Upper lobe of left lung (tissue), 6 donors: Measurements from ENCODE around the gene NSF. TPM values are rescaled to one million over a fixed set of nuclear protein-coding genes. Genes with fewer than 3 reads are reported as not detected.
"Not testable (repeated sequence)": the region's sequence is repeated elsewhere in the genome, so short reads cannot be mapped to it uniquely, and the experiment has no call there.

Experiments
- ATAC-seq, 2 donors: fragments of 200-7000 bp; cut with Tn5 transposase; one replicate each; pipeline ENCODE4 v1.9.1; 2022; ENCODE audit warnings: mild to moderate bottlenecking in 2 of 2, moderate library complexity in 2 of 2; ENCODE audit not compliant: low FRiP score in 2 of 2
- DNase-seq, 2 donors: peaks; one replicate each; pipeline ENCODE4 v3.0.0-alpha.2; 2019 to 2020
- H3K27ac ChIP-seq, 4 donors: fragments of 200-600 bp; sonication (generic); one replicate each; pipeline ENCODE4 v1.5.1; 2016 to 2019
- H3K27me3 ChIP-seq, 4 donors: fragments of 200-600 bp; sonication (generic); one replicate each; pipeline ENCODE4 v1.5.1; 2017 to 2019
- H3K36me3 ChIP-seq, 4 donors: fragments of 200-600 bp; sonication (generic); one replicate each; pipeline ENCODE4 v1.5.1; 2016 to 2019
- H3K4me1 ChIP-seq, 4 donors: fragments of 200-600 bp; sonication (generic); one replicate each; pipeline ENCODE4 v1.5.1; 2018 to 2019
- H3K4me3 ChIP-seq, 4 donors: fragments of 200-600 bp; sonication (generic); one replicate each; pipeline ENCODE4 v1.5.1; 2017 to 2019; ENCODE audit warnings: mild to moderate bottlenecking in 2 of 4, moderate library complexity in 1 of 4
- H3K9me3 ChIP-seq, 4 donors: fragments of 200-600 bp; sonication (generic); one replicate each; pipeline ENCODE4 v1.5.1; 2018 to 2019
- CTCF ChIP-seq, 6 experiments: fragments of 450-650 bp in 4 of 6; fragments of 200-600 bp in 2 of 6; sonication (generic) in 2 of 6; IDR thresholded peaks; one replicate each; pipeline ENCODE4 v1.5.1; 2016 to 2019; ENCODE audit warnings: antibody characterized with exemption in 6 of 6
- EP300 ChIP-seq, 4 donors: sonication (generic); formaldehyde crosslinking; IDR thresholded peaks; one replicate each; pipeline ENCODE4 v1.5.1; 2017; ENCODE audit warnings: antibody characterized with exemption in 4 of 4, control low read depth in 2 of 4
- POLR2A ChIP-seq, 4 donors: fragments of 450-650 bp; IDR thresholded peaks; one replicate each; pipeline ENCODE4 v1.5.1; 2016 to 2017; ENCODE audit warnings: antibody characterized with exemption in 4 of 4, mild to moderate bottlenecking in 2 of 4
- POLR2AphosphoS5 ChIP-seq, 2 donors: sonication (generic); formaldehyde crosslinking; IDR thresholded peaks; one replicate each; pipeline ENCODE4 v1.5.1; 2017; ENCODE audit warnings: antibody characterized with exemption in 2 of 2
- WGBS, 2 donors: methylation state at CpG; one replicate each; pipeline ENCODE4 v1.1.5; 2017 to 2018; 5-methylcytosine and 5-hydroxymethylcytosine counted together
- total RNA-seq, 6 donors: library from RNA; depleted of rRNA in 4 of 6; stranded (reverse); fragments of >200 nt in 4 of 6; gene quantifications; one replicate each; pipeline versions ENCODE4 v1.1.0 to v1.2.1, GENCODE V29; 2016 to 2021
- donor health status: DM: no; HTN: no; CAD: no; lungs with moderate emphysema.
- donor health status: DM: no; HTN: yes; CAD: no; lungs with severe emphysema.

NSF gene
- total RNA-seq, 6 donors from 2014 or later, result 11.2 to 40.5 (median 25.7) TPM

- no peak for TF ChIP-seq POLR2AphosphoS5 (IDR thresholded peaks at IDR 0.05)
- TF ChIP-seq EP300 (IDR thresholded peaks at IDR 0.05), result no peak
- no peak for TF ChIP-seq POLR2A (IDR thresholded peaks at IDR 0.05)
- no peak for TF ChIP-seq CTCF (IDR thresholded peaks at IDR 0.05)
- peaks cover 6 to 35% (median 26%) of the 10 kb centered on the region in 4 donors for H3K4me1 ChIP-seq
Measured at GRCh38 chr17:46766493-46767491, 176.3 kb downstream of the NSF start.

GRCh38 chr17:46768540-46768870, 178.0 kb downstream of the NSF start:
- WGBS, 2 donors, result 94 to 99% methylated on average over 8 to 14 of the region's 15 CpGs
- H3K27ac ChIP-seq, result no peak overlapping the region
- ATAC-seq, result no peak
- H3K36me3 ChIP-seq, result no peaks in the 10 kb centered on the region
- TF ChIP-seq POLR2AphosphoS5 (IDR thresholded peaks at IDR 0.05) (no peak), CTCF (IDR thresholded peaks at IDR 0.05) (no peak), EP300 (IDR thresholded peaks at IDR 0.05) (no peak), POLR2A (IDR thresholded peaks at IDR 0.05) (no peak)
- peaks cover 0 to 25% (median 7%) of the 10 kb centered on the region in 4 donors for H3K27me3 ChIP-seq
- DNase-seq, result no peak
- peaks cover 13 to 52% (median 40%) of the 10 kb centered on the region in 4 donors for H3K4me1 ChIP-seq
- H3K9me3 ChIP-seq, result no peaks in the 10 kb centered on the region
- no peak overlapping the region for H3K4me3 ChIP-seq

More at GRCh38 chr17:46766493-46767491, 176.3 kb downstream of the NSF start:
- Histone ChIP-seq H3K27ac (no peak overlapping the region), H3K9me3 (no peaks in the 10 kb centered on the region), H3K36me3 (no peaks in the 10 kb centered on the region), H3K27me3 (peaks cover 0 to 17% (median 6%) of the 10 kb centered on the region in 4 donors), H3K4me3 (no peak overlapping the region)
- ATAC-seq, result no peak
- WGBS, 2 donors, result 90 to 91% methylated on average over 20 to 21 of the region's 21 CpGs
- DNase-seq, result peak in 1 of 2 donors; percentile 14

GRCh38 chr17:46768896-46769295, 178.4 kb downstream of the NSF start:
- not testable (repeated sequence) for ATAC-seq
- 95 to 100% methylated on average over 14 of the region's 14 CpGs for WGBS, 2 donors

GRCh38 chr17:46769531-46770438, 179.3 kb downstream of the NSF start:
- no peak for ATAC-seq
- TF ChIP-seq POLR2A (IDR thresholded peaks at IDR 0.05), result no peak
- no peak for TF ChIP-seq CTCF (IDR thresholded peaks at IDR 0.05)
- no peak for TF ChIP-seq POLR2AphosphoS5 (IDR thresholded peaks at IDR 0.05)
- no peak for TF ChIP-seq EP300 (IDR thresholded peaks at IDR 0.05)
- peak overlapping the region in 3 of 4 donors; percentile 6 to 23 (median 11) for H3K4me3 ChIP-seq
- no peaks in the 10 kb centered on the region for H3K9me3 ChIP-seq
- H3K27ac ChIP-seq, result no peak overlapping the region
- 56 to 63% methylated on average over 20 to 55 of the region's 56 CpGs for WGBS, 2 donors
- peaks cover 0 to 30% (median 7%) of the 10 kb centered on the region in 4 donors for H3K27me3 ChIP-seq
- no peaks in the 10 kb centered on the region for H3K36me3 ChIP-seq
- peak in 1 of 2 donors; percentile 81 for DNase-seq
- H3K4me1 ChIP-seq, result peaks cover 13 to 50% (median 37%) of the 10 kb centered on the region in 4 donors

More at GRCh38 chr17:46768896-46769295, 178.4 kb downstream of the NSF start:
- not testable (repeated sequence) for DNase-seq, H3K36me3 ChIP-seq, H3K9me3 ChIP-seq, H3K4me3 ChIP-seq, H3K27ac ChIP-seq
- peaks cover 0 to 27% (median 7%) of the 10 kb centered on the region in 4 donors for H3K27me3 ChIP-seq
- peaks cover 13 to 53% (median 40%) of the 10 kb centered on the region in 4 donors for H3K4me1 ChIP-seq

- Histone ChIP-seq H3K4me3 (peak overlapping the region in 2 of 4 donors; percentile 55 to 63), H3K4me1 (peaks cover 13 to 44% (median 32%) of the 10 kb centered on the region in 4 donors), H3K36me3 (no peaks in the 10 kb centered on the region), H3K27ac (no peak overlapping the region), H3K9me3 (no peaks in the 10 kb centered on the region), H3K27me3 (peaks cover 0 to 30% (median 7%) of the 10 kb centered on the region in 4 donors)
- ATAC-seq (no peak), DNase-seq (peak in 1 of 2 donors; percentile 14)
- TF ChIP-seq POLR2AphosphoS5 (IDR thresholded peaks at IDR 0.05), result no peak
- TF ChIP-seq EP300 (IDR thresholded peaks at IDR 0.05), result no peak
- no peak for TF ChIP-seq CTCF (IDR thresholded peaks at IDR 0.05)
- TF ChIP-seq POLR2A (IDR thresholded peaks at IDR 0.05), result no peak
- 65 to 72% methylated on average over 14 of the region's 14 CpGs for WGBS, 2 donors
Measured at GRCh38 chr17:46770439-46770817, 180.0 kb downstream of the NSF start.
